Activated CD4-positive, alpha-beta T cell treated with anti-CD3 and anti-CD28 coated beads, Interleukin-2, amount 50 U/mL, for 24 hours (primary cell): ENCODE data around the gene TBC1D10A.
A peak's percentile ranks its signal among the peaks of the same experiment; 100 is the strongest.

Experiments used
- DNase-seq, 2 donors: peaks; one replicate each; pipeline ENCODE4 v3.0.0-alpha.2; 2020; ENCODE audit warnings: low read depth in 1 of 2, low spot score in 1 of 2

The TBC1D10A gene, protein sequence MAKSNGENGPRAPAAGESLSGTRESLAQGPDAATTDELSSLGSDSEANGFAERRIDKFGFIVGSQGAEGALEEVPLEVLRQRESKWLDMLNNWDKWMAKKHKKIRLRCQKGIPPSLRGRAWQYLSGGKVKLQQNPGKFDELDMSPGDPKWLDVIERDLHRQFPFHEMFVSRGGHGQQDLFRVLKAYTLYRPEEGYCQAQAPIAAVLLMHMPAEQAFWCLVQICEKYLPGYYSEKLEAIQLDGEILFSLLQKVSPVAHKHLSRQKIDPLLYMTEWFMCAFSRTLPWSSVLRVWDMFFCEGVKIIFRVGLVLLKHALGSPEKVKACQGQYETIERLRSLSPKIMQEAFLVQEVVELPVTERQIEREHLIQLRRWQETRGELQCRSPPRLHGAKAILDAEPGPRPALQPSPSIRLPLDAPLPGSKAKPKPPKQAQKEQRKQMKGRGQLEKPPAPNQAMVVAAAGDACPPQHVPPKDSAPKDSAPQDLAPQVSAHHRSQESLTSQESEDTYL

DNA sequence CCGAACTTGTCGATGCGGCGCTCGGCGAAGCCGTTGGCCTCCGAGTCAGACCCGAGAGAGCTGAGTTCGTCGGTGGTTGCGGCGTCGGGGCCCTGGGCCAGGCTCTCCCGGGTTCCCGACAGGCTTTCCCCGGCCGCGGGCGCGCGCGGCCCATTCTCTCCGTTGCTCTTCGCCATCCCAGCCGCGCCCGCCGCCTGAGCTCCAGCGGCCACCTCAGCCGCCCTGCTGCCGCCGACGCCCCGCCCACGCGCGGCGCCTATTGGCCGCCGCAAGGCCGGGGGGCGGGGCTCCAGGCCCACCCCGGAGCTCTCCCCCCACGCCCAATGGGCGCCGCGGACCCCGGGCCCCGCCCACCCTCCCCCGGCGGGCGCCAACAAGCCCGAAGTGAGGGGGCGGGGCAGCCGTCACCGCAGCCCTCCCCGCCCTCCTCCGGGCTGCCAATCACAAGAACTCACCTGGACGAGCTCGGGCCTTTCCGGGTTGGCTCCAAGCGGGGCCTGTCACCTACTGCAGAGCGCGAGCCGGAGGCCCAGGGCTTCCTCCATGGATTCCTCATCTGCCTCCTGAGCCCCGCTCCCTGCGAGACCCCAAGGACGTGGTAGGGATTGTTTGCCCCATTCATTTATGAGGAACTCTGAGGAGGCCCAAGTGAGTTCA is at the start of gene TBC1D10A:
TBC1D10A (minus strand) TSS at position 236 of the 657 bp plus-strand sequence; CDS start at position 176, 60 bp downstream.
- DNase-seq = peak; percentile 83 to 87

DNA sequence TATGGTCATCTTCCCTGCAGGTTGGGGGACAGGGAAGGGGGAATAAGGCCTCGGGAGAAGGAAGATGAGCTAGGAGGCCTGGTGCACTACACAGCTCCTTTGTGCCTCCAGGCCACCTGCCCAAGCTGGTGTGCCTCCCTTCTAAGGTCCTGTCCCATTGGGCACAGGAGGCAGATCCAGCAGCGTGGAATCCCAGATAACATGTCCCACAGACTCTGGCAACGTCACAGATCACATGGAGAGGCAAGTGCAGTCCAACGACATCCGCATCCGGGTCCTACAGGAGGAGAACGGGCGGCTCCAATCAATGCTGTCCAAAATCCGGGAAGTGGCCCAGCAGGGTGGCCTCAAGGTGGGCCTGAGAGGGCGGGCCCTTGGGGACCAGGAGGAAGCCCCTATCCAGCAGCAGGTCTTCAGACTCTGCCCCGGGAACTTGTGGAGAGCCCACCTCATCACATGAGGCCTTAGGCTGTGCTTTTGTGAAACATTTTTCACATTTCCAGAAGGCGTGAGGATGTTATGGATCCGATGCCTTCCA is 48.6 kb upstream of the TBC1D10A start:
- DNase-seq = no peak

GRCh38 chr22:30373331-30374325 is 46.9 kb upstream of the TBC1D10A start:
- no peak for DNase-seq

- no peak for DNase-seq
Observed at GRCh38 chr22:30372915-30373314, 46.2 kb upstream of the TBC1D10A start.

- DNase-seq = no peak
Observed at GRCh38 chr22:30371981-30372380, 45.2 kb upstream of the TBC1D10A start.

GRCh38 chr22:30371321-30371720 is 44.6 kb upstream of the TBC1D10A start:
- no peak for DNase-seq

- DNase-seq = no peak
Observed at GRCh38 chr22:30370641-30371230, 44.0 kb upstream of the TBC1D10A start.

DNA sequence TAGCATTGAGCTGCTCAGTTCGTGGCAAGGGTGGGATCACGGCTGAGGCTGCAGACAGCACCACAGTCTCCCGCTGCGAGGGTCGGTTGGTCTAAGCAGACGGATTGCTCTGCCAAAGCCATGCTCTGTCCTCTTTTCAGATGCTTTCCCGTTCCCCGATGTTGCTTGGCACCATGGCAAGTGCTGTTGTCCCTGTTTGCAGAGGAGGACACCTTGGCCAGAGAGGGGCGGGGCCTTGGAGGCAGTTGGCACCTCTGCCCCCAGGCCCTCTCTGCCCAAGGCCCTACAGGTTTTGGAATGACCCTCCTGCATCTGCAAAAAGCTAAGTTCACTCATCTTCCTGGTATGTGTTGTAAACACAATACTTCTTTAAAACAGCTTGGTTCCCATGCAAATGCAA is 41.7 kb upstream of the TBC1D10A start:
- DNase-seq = no peak

DNA sequence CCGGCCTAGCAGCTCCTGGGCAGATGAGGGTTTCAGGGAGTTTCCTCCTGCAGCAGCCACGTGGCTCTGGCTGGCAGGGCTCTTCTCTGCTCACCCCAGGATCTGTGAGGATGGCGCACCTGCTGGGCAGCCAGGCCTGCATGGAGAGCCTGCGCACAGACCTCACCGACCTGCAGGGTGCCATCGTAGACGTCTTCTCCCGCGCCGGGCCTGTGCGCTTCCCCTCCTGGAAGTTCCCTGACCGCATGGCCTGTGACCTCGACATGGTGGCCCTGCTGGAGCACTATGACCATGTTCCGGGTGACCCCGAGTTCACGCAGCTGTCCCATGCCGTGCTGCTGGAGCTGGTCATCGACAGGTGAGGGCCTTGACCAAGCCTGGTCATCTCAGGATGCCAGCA is 39.1 kb upstream of the TBC1D10A start:
- no peak for DNase-seq

DNA sequence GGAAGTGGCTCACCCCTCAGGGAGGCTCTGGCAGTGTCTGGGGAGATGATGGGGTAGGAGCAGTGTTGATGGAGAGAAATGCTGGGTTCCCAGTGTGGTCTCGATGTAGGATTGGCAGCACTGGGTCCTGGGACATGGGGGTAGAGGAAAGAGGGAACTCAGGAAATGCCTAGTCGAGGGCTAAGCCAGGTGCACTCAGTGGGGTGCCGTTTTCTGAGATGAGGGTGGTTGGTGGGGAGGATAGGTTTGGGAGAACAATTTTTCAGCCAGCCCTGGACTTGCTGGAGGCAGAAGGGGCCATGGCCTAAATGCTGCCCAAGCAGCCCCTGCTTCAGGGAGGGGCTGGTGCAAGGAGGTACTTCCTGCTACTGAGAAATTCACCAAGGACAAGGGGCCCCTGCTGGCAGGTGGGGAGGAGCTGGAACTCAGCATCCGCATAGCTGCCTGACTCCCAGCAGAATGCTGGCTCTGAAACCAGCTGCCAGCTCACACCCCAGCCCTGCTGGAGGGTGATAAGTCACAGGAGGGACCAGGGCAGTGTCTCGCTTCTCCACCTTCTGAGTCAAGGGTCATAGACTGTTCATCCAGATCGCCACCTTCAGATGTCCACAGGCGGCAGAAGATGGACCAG is 36.0 kb upstream of the TBC1D10A start:
- no peak for DNase-seq

GRCh38 chr22:30361916-30362650 is 35.3 kb upstream of the TBC1D10A start:
- DNase-seq = no peak

GRCh38 chr22:30358541-30358940 is 31.8 kb upstream of the TBC1D10A start:
- no peak for DNase-seq

- no peak for DNase-seq
Observed at GRCh38 chr22:30357650-30358215, 31.0 kb upstream of the TBC1D10A start.

DNA sequence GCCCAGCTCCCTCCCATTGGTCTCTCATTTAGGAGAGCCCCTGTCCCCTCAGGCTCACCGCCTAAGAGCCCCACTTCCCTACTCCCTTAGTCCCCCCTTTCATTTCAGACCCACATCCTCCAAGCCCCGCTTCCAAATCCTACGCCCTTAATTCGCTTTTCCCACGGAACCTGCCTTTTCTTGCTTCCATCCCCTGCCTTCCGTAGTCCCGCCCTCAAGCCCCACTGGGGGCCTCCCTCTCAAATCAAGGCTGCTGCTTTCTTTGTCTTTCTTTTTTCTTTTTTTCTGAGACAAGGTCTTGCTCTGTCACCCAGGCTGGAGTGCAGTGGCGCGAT is 30.5 kb upstream of the TBC1D10A start:
- DNase-seq = no peak

- peak; percentile 69 to 80 for DNase-seq
Observed at GRCh38 chr22:30356449-30357235, 29.9 kb upstream of the TBC1D10A start, which contains the start of the genes CCDC157 and SF3A1. Gene CCDC157, plus strand, starts transcription at chr22:30357007. Its CDS starts 8,994 bp downstream, at chr22:30366001. Gene SF3A1, minus strand, starts transcription at chr22:30356894. Its CDS starts 102 bp downstream, at chr22:30356792.

- DNase-seq = no peak
Observed at GRCh38 chr22:30354644-30355043, 27.9 kb upstream of the TBC1D10A start.

DNA sequence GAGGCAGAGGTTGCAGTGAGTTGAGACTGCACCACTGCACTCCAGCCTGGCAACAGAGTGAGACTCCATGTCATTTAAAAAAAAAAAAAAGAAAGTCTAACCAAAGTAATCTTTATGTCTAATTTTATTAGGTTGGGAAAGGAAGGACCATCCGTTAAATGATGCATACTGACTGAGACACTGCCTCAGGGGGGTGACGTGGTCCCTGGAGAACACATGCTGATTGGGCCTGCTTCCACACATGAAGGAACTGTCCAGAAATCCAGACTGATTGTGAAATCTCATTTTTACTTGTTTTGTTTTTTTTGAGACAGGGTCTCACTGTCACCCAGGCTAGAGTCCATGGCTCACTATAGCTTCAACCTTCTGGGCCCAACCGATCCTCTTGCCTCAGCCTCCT is 24.5 kb upstream of the TBC1D10A start:
- DNase-seq = no peak

DNA sequence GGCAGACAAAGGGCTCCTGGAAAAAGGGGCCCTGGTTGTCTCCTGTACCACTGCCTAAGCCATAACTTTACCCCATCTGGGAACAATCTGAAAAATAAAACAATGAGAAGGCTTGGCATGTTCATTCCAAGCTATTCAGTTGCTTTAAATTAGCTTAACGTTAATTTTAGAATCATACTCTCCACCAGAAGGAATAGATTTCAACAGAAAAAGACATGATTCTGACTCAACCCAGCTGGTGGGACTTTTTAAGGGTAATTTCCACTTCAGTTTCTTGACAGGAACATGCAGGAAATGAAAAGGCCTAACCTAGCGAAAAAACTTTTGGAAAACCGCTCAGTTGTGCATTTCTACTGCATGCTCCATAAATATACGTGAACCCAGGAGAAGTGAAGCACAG is 22.1 kb upstream of the TBC1D10A start:
- DNase-seq = no peak
